ENCODE results near the gene CTNNA3. TPM values are rescaled to one million over a fixed set of nuclear protein-coding genes. Genes with fewer than 3 reads are reported as not detected.

CTNNA3 gene
- total and polyA plus RNA-seq, 2 of the 4 experiments (the other 2 are of a cell fraction): 0.19 to 0.90 TPM

- Histone ChIP-seq H3K9me3 (ENCODE audit: control insufficient read depth, insufficient read depth, low read length) (no peaks in the 10 kb centered on the region), H3K14ac (replicated peaks; ENCODE audit: low read depth, low read length) (no peak overlapping the region), H4K8ac (ENCODE audit: low read depth in 2 of 2, low read length in 2 of 2) (no peak overlapping the region), H3K36me3 (ENCODE audit: control insufficient read depth, insufficient read depth, low read length) (no peaks in the 10 kb centered on the region), H3K18ac (ENCODE audit: low read depth, low read length) (no peak overlapping the region), H3K9me1 (ENCODE audit: insufficient read depth, low read length) (no peaks in the 10 kb centered on the region), H3K56ac (ENCODE audit: extremely low read depth, insufficient read depth, low read length) (no peak overlapping the region), H2BK15ac (ENCODE audit: low read depth, low read length) (no peak overlapping the region), H2AFZ (replicated peaks; ENCODE audit: low read length, poor library complexity) (no peak overlapping the region), H2AK9ac (replicated peaks; ENCODE audit: low read depth, low read length, poor library complexity) (no peak overlapping the region), H3K4me1 (ENCODE audit: control insufficient read depth, insufficient read depth, low read length) (no peaks in the 10 kb centered on the region), H3K23ac (ENCODE audit: low read depth, low read length) (no peak overlapping the region), H3K79me1 (ENCODE audit: low read depth in 1 of 2, low read length in 2 of 2) (no peaks in the 10 kb centered on the region), H3K27ac (ENCODE audit: insufficient read depth, low read length) (no peak overlapping the region), H3K4me2 (ENCODE audit: low read depth, low read length) (no peak overlapping the region), H2BK120ac (ENCODE audit: low read depth, low read length) (no peak overlapping the region), H4K5ac (ENCODE audit: low read depth, low read length) (no peak overlapping the region), H3K9ac (ENCODE audit: low read depth, low read length) (no peak overlapping the region), H4K91ac (ENCODE audit: insufficient read depth, low read depth, low read length) (no peak overlapping the region), H4K20me1 (ENCODE audit: insufficient read depth, low read length) (no peaks in the 10 kb centered on the region), H3K27me3 (ENCODE audit: control insufficient read depth, insufficient read depth, low read length) (no peaks in the 10 kb centered on the region), H3K4ac (ENCODE audit: low read depth, low read length) (no peak overlapping the region), H2AK5ac (ENCODE audit: low read depth, low read length) (no peak overlapping the region), H2BK5ac (ENCODE audit: low read depth, low read length, poor library complexity, severe bottlenecking) (no peak overlapping the region), H2BK20ac (ENCODE audit: low read depth, low read length) (no peak overlapping the region), H3K4me3 (ENCODE audit: insufficient read depth, low read depth, low read length) (no peak overlapping the region)
- WGBS, 2 experiments (ENCODE audit: extremely low coverage in 2 of 2, insufficient read length in 1 of 2): no CpG with 5 or more reads among the region's 1 CpG
- intact Hi-C loops (cut with micrococcal nuclease) (no loop called here), dilution Hi-C loops (cut with HindIII; ENCODE audit: low sequenced_read_pairs, unreplicated experiment) (no loop called here), in situ Hi-C loops (cut with MboI; ENCODE audit: low sequenced_read_pairs) (no loop called here)
- TF ChIP-seq RCOR1 (IDR thresholded peaks at IDR 0.05; ENCODE audit: insufficient replicate concordance, low read length) (no peak), CEBPB (IDR thresholded peaks at IDR 0.05; ENCODE audit: low read depth, low read length) (0 out of 2 replicates have a peak, but pooled peaks have one; percentile 14)
- no peak for ATAC-seq (ENCODE audit: low read depth)
- DNase-seq: no peak
- CTCF ChIA-PET: no interaction called here
- no TSS peak for BruUV-seq (replicated peaks)
- POLR2A ChIA-PET (ENCODE audit: unreplicated experiment): no interaction called here
Observed at GRCh38 chr10:67077376-67077775, 618.6 kb downstream of the CTNNA3 start.
